HepG2 (cell line): ENCODE results near the gene EBF4. TPM values are rescaled to one million over a fixed set of nuclear protein-coding genes. Genes with fewer than 3 reads are reported as not detected.

Experiments used
- ARNT ChIP-seq: fragments of 450-650 bp; IDR thresholded peaks from 2 replicates; pipeline ENCODE4 v1.6.1; 2017
- BRD4 ChIP-seq: sonication (generic); formaldehyde crosslinking; IDR thresholded peaks from 2 replicates; pipeline ENCODE4 v1.4.0; 2020; ENCODE audit warnings: missing genetic modification reagents
- CREM ChIP-seq, 2 experiments: sonication (generic) in 1 of 2; formaldehyde crosslinking in 1 of 2; IDR thresholded peaks; 2 replicates each; pipeline versions ENCODE4 v1.4.0 to v1.6.1; 2016 to 2020; ENCODE audit warnings: antibody characterized with exemption in 1 of 2, mild to moderate bottlenecking in 1 of 2, missing genetic modification reagents in 1 of 2
- EEA1 ChIP-seq: sonication (generic); formaldehyde crosslinking; IDR thresholded peaks from 2 replicates; pipeline ENCODE4 v1.5.1; 2020; ENCODE audit warnings: mild to moderate bottlenecking, missing genetic modification reagents, borderline replicate concordance
- EED ChIP-seq: sonication (generic); formaldehyde crosslinking; IDR thresholded peaks from 2 replicates; pipeline ENCODE4 v1.5.0; 2020; ENCODE audit warnings: mild to moderate bottlenecking, missing genetic modification reagents
- JUN ChIP-seq: sonication (generic); formaldehyde crosslinking; IDR thresholded peaks from 2 replicates; pipeline ENCODE4 v1.4.0; 2020; ENCODE audit warnings: mild to moderate bottlenecking, missing genetic modification reagents
- JUND ChIP-seq: sonication (generic); formaldehyde crosslinking; IDR thresholded peaks from 2 replicates; pipeline ENCODE4 v1.8.0; 2022; ENCODE audit warnings: mild to moderate bottlenecking, missing genetic modification reagents
- KDM3A ChIP-seq: IDR thresholded peaks from 2 replicates; pipeline ENCODE4 v1.6.1; 2018; ENCODE audit warnings: low read depth, missing compliant biosample characterization
- MBD4 ChIP-seq: IDR thresholded peaks from 2 replicates; pipeline ENCODE4 v1.6.1; 2012; ENCODE audit warnings: low read length, inconsistent platforms, borderline replicate concordance
- MXD4 ChIP-seq: IDR thresholded peaks from 2 replicates; pipeline ENCODE4 v1.6.1; 2016; ENCODE audit warnings: mild to moderate bottlenecking, missing biosample characterization, missing genetic modification reagents
- PHF20 ChIP-seq: sonication (generic); formaldehyde crosslinking; IDR thresholded peaks from 2 replicates; pipeline ENCODE4 v1.5.0; 2020; ENCODE audit warnings: mild to moderate bottlenecking, missing genetic modification reagents
- PHF8 ChIP-seq: sonication (generic); formaldehyde crosslinking; IDR thresholded peaks from 2 replicates; pipeline ENCODE4 v1.5.0; 2020; ENCODE audit warnings: missing genetic modification reagents
- RARG ChIP-seq: sonication (generic); formaldehyde crosslinking; IDR thresholded peaks from 2 replicates; pipeline ENCODE4 v1.4.0; 2020; ENCODE audit warnings: low read depth, mild to moderate bottlenecking, missing genetic modification reagents
- ZNF441 ChIP-seq: sonication (generic); formaldehyde crosslinking; IDR thresholded peaks from 2 replicates; pipeline ENCODE4 v1.7.0; 2021; ENCODE audit warnings: missing genetic modification reagents, borderline replicate concordance
- ZNF446 ChIP-seq: sonication (generic); formaldehyde crosslinking; IDR thresholded peaks from 2 replicates; pipeline ENCODE4 v1.5.0; 2020; ENCODE audit warnings: mild to moderate bottlenecking, missing genetic modification reagents
- ZNF510 ChIP-seq: sonication (generic); formaldehyde crosslinking; IDR thresholded peaks from 2 replicates; pipeline ENCODE4 v1.4.0; 2020; ENCODE audit warnings: low read depth, mild to moderate bottlenecking, missing genetic modification reagents
- ZNF670 ChIP-seq: sonication (generic); formaldehyde crosslinking; IDR thresholded peaks from 2 replicates; pipeline ENCODE4 v1.8.0; 2022; ENCODE audit warnings: mild to moderate bottlenecking, missing genetic modification reagents, borderline replicate concordance
- ZNF713 ChIP-seq: sonication (generic); formaldehyde crosslinking; IDR thresholded peaks from 2 replicates; pipeline ENCODE4 v1.4.0; 2020; ENCODE audit warnings: mild to moderate bottlenecking, missing genetic modification reagents
- ZNF746 ChIP-seq: sonication (generic); formaldehyde crosslinking; IDR thresholded peaks from 2 replicates; pipeline ENCODE4 v1.8.0; 2022; ENCODE audit warnings: mild to moderate bottlenecking, missing genetic modification reagents
- ZNF850 ChIP-seq: sonication (generic); formaldehyde crosslinking; conservative IDR thresholded peaks from 2 replicates; pipeline ENCODE4 v1.9.0; 2021; ENCODE audit warnings: mild to moderate bottlenecking, missing genetic modification reagents
- ZNF879 ChIP-seq: sonication (generic); formaldehyde crosslinking; IDR thresholded peaks from 2 replicates; pipeline ENCODE4 v1.8.1; 2023; ENCODE audit warnings: missing genetic modification reagents
- ZNF883 ChIP-seq: sonication (generic); formaldehyde crosslinking; IDR thresholded peaks from 2 replicates; pipeline ENCODE4 v1.5.1; 2020; ENCODE audit warnings: mild to moderate bottlenecking, missing genetic modification reagents; ENCODE audit errors: not compliant biosample characterization
- ZSCAN9 ChIP-seq: IDR thresholded peaks from 2 replicates; pipeline ENCODE4 v1.6.1; 2016; ENCODE audit warnings: borderline replicate concordance
- polyA plus RNA-seq, 8 experiments: library from polyadenylated mRNA; depleted of rRNA in 3 of 8; stranded (reverse) in 7 of 8; unstranded in 1 of 8; fragments of >200 nt; fragmentation: Illumina TruSeq in 4 of 8; extraction: Trizol in 4 of 8; gene quantifications; 2 replicates each; pipeline versions ENCODE4 v1.2.1 to v1.2.3, GENCODE V29; 2011 to 2016; ENCODE audit warnings: low read depth in 4 of 8, missing spikeins in 1 of 8, mixed read lengths in 1 of 8; ENCODE audit not compliant: insufficient read depth in 1 of 8
- total RNA-seq, 5 experiments: library from RNA; depleted of rRNA; stranded (reverse); fragments of >200 nt; fragmentation: Illumina TruSeq; extraction: Trizol; gene quantifications; 2 replicates each; pipeline ENCODE4 v1.2.3, GENCODE V29; 2016; ENCODE audit warnings: low read depth in 1 of 5
- TF ChIP-seq, protein P1 (sequence below): sonication (generic); formaldehyde crosslinking; IDR thresholded peaks from 2 replicates; pipeline ENCODE4 v1.4.0; 2020; ENCODE audit warnings: missing genetic modification reagents
- TF ChIP-seq, protein P2 (sequence below): sonication (generic); formaldehyde crosslinking; conservative IDR thresholded peaks from 2 replicates; pipeline ENCODE4 v1.8.0; 2022; ENCODE audit warnings: low read depth, missing genetic modification reagents
- TF ChIP-seq, protein P3 (sequence below): sonication (generic); formaldehyde crosslinking; IDR thresholded peaks from 2 replicates; pipeline ENCODE4 v1.4.0; 2020; ENCODE audit warnings: mild to moderate bottlenecking, low read depth, missing genetic modification reagents

EBF4 gene
- total and polyA plus RNA-seq, 2 of the 13 experiments (the other 11 are each of a cell fraction or from before 2014, with no cell fraction given), result 0.84 to 2.2 TPM

DNA sequence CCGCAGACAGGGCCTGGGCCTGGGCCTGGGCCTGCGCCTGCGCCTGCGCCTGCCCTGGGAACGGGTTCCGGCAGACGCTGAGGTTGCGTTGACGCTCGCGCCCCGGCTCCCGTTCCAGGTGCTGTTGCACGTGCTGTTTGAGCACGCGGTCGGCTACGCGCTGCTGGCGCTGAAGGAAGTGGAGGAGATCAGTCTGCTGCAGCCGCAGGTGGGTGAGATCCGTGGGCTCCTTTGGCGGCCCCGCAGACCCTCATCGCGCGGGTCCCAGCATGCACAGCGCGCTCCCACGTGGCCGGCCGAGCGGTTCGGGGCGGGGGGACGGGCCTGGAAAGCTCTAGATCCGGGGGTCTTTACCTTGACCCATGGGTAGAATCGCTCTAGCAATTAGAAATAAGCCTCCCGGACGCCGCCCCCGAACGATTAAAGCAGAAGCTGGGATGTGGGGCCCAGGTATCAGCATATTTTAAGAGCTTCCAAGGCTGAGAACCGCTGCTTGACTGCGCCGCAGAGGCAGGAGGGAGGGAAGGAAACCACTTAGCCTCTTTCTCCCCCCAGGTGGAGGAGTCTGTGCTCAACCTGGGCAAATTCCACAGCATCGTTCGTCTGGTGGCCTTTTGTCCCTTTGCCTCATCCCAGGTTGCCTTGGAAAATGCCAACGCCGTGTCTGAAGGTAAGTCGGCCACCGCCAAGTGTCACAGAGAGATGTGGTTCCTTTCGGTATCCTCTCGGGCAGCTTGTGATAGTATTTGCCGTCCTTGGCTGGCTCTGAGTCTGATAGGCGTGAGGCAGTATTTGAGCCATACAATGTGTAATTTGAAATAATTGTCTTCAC is 39.6 kb upstream of the EBF4 start (continued):
- TF ChIP-seq RARG (CRISPR knock-in tag) (0 out of 2 replicates have a peak, but pooled peaks have one; percentile 49), PHF20 (CRISPR knock-in tag) (peak; percentile 65), JUN (CRISPR knock-in tag) (no peak; the same call in none of the 2 replicates), ZNF670 (CRISPR knock-in tag) (peak; percentile 91; the same call in 1 of the 2 replicates), ZSCAN9 (CRISPR knock-in tag) (peak; percentile 21; the same call in 1 of the 2 replicates), ZNF850 (0 out of 2 replicates have a peak, but pooled peaks have one; percentile 89), ZNF879 (peak; percentile 91; the same call in 1 of the 2 replicates), MXD4 (CRISPR knock-in tag) (peak; percentile 96), JUND (CRISPR knock-in tag) (peak; percentile 55; the same call in 1 of the 2 replicates), CREM (IDR thresholded peaks at IDR 0.05) (no peak), CREM (CRISPR knock-in tag; IDR thresholded peaks at IDR 0.05) (no peak), EED (CRISPR knock-in tag) (no peak), EEA1 (CRISPR knock-in tag) (peak; percentile 81), MBD4 (no peak), BRD4 (peak; percentile 46; the same call in 1 of the 2 replicates), ZNF510 (CRISPR knock-in tag) (peak; percentile 85), ZNF441 (CRISPR knock-in tag) (peak; percentile 64; the same call in 1 of the 2 replicates), PHF8 (CRISPR knock-in tag) (peak; percentile 70), ZNF446 (CRISPR knock-in tag) (peak; percentile 84; the same call in 1 of the 2 replicates), ARNT (no peak), ZNF713 (CRISPR knock-in tag) (no peak), KDM3A (CRISPR knock-in tag) (0 out of 2 replicates have a peak, but pooled peaks have one; percentile 21), ZNF746 (CRISPR knock-in tag) (no peak), ZNF883 (peak; percentile 80)
- TF ChIP-seq, protein P1, sequence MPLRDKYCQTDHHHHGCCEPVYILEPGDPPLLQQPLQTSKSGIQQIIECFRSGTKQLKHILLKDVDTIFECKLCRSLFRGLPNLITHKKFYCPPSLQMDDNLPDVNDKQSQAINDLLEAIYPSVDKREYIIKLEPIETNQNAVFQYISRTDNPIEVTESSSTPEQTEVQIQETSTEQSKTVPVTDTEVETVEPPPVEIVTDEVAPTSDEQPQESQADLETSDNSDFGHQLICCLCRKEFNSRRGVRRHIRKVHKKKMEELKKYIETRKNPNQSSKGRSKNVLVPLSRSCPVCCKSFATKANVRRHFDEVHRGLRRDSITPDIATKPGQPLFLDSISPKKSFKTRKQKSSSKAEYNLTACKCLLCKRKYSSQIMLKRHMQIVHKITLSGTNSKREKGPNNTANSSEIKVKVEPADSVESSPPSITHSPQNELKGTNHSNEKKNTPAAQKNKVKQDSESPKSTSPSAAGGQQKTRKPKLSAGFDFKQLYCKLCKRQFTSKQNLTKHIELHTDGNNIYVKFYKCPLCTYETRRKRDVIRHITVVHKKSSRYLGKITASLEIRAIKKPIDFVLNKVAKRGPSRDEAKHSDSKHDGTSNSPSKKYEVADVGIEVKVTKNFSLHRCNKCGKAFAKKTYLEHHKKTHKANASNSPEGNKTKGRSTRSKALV, result no peak
- TF ChIP-seq, protein P2, sequence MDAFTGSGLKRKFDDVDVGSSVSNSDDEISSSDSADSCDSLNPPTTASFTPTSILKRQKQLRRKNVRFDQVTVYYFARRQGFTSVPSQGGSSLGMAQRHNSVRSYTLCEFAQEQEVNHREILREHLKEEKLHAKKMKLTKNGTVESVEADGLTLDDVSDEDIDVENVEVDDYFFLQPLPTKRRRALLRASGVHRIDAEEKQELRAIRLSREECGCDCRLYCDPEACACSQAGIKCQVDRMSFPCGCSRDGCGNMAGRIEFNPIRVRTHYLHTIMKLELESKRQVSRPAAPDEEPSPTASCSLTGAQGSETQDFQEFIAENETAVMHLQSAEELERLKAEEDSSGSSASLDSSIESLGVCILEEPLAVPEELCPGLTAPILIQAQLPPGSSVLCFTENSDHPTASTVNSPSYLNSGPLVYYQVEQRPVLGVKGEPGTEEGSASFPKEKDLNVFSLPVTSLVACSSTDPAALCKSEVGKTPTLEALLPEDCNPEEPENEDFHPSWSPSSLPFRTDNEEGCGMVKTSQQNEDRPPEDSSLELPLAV (CRISPR knock-in tag), result peak; percentile 91; the same call in 1 of the 2 replicates
- TF ChIP-seq, protein P3, sequence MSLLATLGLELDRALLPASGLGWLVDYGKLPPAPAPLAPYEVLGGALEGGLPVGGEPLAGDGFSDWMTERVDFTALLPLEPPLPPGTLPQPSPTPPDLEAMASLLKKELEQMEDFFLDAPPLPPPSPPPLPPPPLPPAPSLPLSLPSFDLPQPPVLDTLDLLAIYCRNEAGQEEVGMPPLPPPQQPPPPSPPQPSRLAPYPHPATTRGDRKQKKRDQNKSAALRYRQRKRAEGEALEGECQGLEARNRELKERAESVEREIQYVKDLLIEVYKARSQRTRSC (CRISPR knock-in tag), result peak; percentile 86
